Measurements from ENCODE around the gene OLFM1. TPM values are rescaled to one million over a fixed set of nuclear protein-coding genes. Genes with fewer than 3 reads are reported as not detected.

OLFM1 gene
- total RNA-seq, 1 donor: 0.81 TPM

DNA sequence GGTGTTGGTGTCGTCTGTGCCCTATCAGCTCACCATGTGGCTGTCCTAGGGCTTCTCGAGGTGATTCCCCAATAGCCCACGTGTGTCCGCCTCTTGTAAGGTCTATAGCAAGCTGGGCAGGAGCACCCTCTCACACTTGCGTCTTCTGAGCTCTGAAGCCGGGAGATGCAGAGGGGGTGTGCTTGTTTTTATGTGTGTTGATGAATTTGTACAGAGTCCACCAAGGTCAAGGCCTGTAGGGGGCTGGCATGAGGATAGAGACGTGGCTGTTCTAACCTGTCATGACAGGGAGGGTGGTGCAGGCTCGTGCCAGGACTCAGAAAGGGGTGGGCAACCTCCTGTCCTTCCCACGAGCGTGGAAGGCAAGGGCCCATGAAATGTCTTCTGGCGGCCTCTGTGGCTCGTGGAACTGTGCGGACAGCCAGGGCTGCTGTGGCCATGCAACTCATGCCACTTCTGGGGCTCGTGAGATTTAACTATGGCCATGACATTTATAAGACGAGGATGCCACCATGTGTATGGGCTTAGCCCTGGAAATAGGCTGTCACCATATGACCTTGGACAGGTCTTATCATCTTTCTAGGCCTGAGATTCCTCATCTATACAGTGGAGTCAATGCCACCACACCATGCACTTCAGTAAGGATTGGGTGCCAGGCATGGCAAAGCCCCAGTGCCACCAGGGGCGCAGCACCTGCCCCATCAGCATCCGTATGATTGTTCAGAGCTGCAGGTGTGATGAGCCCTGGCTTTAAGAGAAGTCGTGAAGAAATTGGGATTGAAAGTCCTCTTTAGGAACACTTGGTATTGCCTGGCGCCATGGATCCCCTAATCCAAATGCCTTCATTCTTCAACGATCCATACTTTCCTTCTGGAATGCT, 2.3 kb upstream of the OLFM1 start:
- DNase-seq (ENCODE audit: low read depth): no peak
- TF ChIP-seq, protein P1, sequence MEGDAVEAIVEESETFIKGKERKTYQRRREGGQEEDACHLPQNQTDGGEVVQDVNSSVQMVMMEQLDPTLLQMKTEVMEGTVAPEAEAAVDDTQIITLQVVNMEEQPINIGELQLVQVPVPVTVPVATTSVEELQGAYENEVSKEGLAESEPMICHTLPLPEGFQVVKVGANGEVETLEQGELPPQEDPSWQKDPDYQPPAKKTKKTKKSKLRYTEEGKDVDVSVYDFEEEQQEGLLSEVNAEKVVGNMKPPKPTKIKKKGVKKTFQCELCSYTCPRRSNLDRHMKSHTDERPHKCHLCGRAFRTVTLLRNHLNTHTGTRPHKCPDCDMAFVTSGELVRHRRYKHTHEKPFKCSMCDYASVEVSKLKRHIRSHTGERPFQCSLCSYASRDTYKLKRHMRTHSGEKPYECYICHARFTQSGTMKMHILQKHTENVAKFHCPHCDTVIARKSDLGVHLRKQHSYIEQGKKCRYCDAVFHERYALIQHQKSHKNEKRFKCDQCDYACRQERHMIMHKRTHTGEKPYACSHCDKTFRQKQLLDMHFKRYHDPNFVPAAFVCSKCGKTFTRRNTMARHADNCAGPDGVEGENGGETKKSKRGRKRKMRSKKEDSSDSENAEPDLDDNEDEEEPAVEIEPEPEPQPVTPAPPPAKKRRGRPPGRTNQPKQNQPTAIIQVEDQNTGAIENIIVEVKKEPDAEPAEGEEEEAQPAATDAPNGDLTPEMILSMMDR (IDR thresholded peaks at IDR 0.05; ENCODE audit: insufficient read depth, low read length): no peak
- H3K4me3 ChIP-seq (ENCODE audit: low read depth, low read length): no peak overlapping the region

DNA sequence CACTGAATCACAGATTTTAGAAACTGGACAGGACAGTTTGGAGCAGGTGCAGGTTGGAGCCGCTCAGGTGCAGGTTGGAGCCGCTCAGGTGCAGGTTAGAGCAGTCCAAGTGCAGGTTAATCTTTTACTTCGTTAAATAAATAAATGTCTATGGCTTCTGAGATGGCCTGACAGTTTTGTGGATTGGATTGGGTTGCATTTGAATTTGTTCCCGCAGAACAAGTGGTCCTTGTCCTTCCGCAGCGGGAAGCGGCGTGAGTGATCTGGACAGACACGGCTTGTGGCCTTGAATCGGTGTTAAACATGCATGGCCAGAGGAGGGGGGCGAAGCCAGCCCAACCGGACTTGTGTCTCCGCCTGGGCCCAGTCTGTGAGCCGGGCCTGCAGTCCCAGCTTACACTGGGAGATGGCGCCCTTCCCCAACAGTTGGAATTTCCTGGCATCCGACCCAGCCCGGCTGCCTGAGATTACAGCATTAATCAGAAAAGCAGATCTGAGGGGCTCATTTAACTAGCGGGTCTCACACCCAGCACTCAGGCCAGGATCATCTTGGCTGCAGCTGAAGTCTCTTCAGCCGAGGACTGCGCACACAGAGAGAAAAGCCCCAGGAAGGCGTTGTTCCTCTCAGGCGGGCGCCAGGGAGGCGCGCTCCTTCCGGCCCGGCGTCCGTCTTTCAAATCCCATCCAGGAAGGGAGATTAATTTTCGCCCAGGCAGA, 1.5 kb upstream of the OLFM1 start:
- peak overlapping the region; percentile 26 for H3K4me3 ChIP-seq (ENCODE audit: low read depth, low read length)
- peak; percentile 60 for DNase-seq (ENCODE audit: low read depth)

DNA sequence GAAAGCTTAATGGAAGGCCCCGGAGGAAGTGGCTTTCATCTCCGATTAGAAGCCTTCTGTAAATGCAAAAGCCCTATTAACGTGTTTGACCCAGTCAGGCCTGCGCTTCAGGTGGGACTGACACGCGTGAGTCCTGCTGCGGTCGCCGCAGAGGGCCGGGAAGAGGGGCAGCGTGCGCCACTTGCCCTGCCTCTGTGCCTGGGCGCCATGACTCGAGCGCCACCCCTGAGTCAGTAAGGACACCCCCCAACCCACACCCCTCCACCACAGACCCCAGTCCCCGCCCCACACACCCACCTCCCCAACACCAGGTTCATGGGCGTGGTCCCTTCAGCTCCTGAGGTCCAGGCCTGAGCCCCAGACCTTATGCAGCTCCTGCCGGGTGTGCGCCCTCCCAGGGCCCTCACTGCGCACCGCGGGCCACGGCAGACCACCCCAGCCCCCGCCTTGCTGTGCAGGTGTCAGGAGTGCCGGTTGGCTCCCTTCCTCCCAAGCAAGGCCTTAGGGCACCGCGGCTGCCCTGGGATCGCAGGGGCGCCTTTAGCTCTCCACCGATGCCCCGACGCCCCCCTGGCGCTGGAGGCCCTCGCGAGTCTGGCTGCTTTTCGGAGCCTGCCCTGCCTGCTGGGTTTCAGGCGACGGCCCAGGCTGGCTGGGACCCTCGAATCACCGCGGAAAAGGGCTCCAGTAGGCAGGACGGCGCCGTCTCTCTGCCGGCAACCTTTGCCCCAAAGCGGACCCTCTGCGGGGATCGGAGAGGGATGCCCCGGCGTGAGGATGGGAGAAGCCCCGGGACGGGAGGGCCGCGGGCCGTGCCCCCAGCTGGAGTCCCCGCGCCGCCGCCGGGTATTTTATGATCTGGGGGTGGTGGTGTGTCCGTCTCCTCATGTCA, 625 bp upstream of the OLFM1 start:
- TF ChIP-seq, protein P1 (IDR thresholded peaks at IDR 0.05; ENCODE audit: insufficient read depth, low read length): no peak
- no peak for DNase-seq (ENCODE audit: low read depth)
- H3K4me3 ChIP-seq (ENCODE audit: low read depth, low read length): no peak overlapping the region

More for the DNA sequence above, 1.5 kb upstream of the OLFM1 start:
- TF ChIP-seq, protein P1 (IDR thresholded peaks at IDR 0.05; ENCODE audit: insufficient read depth, low read length): peak; percentile 93

DNA sequence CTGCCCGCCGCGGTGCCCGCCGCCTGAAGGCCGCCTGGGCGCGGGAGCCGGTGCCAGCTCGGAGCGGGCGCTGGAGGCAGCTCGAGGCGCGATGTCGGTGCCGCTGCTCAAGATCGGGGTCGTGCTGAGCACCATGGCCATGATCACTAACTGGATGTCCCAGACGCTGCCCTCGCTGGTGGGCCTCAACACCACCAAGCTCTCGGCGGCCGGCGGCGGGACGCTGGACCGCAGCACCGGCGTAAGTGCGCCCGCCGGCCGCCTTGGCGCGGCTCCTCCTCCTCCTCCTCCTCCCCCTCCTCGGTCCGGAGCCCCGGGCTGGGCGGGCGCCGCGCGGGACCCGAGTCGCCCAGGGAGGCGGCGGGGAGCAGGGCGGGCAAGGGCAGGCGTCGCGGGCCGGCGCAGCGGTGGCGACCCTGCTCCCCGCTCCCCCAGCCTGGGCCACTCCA, 455 bp downstream of the OLFM1 start:
- peak overlapping the region; percentile 28 for H3K4me3 ChIP-seq (ENCODE audit: low read depth, low read length)
- DNase-seq (ENCODE audit: low read depth): no peak
- TF ChIP-seq, protein P1 (IDR thresholded peaks at IDR 0.05; ENCODE audit: insufficient read depth, low read length): no peak

DNA sequence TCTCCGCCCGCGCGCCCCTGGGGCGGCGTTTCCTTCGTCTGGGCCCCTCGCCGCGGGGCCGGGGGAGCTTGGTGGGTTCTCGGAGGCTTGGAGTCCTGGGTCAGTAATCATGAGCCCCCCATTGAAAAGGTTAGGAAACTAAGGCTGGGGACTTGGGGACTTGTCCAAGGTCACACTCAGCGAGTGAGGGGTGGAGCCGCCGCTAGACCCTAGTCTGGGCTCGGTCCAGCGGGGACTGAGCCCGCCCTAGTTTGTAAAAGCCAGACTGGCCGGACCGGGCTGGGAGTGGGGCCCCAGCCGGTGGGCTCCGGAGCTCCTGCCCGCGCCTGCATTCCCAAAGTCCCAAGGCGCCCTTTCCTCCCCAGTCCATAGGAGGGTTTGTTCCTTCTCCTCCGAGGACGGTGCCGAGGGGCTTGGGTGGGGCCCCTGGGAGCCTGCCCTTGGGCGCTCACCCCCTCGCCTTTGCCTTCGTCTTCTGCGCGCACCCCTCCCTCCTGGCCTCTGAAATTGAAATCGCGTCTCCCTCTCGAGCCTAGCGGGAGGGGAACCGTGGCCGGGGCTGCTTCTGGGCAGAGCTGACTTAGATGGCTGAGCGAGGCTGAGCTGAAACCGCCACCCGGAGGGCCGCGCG, 995 bp downstream of the OLFM1 start:
- no peak overlapping the region for H3K4me3 ChIP-seq (ENCODE audit: low read depth, low read length)
- DNase-seq (ENCODE audit: low read depth): no peak
- TF ChIP-seq, protein P1 (IDR thresholded peaks at IDR 0.05; ENCODE audit: insufficient read depth, low read length): no peak
